Colon (tissue), 2 donors: ENCODE data around the gene RHBDD1.

ENCODE experiments used
- FAIRE-seq: peaks from 2 replicates; lab custom pipeline; 2012; peaks lifted over from hg19 to GRCh38; lab: Jason Lieb, UNC
- donor health status: control.
- donor health status: control.

Gene RHBDD1

DNA sequence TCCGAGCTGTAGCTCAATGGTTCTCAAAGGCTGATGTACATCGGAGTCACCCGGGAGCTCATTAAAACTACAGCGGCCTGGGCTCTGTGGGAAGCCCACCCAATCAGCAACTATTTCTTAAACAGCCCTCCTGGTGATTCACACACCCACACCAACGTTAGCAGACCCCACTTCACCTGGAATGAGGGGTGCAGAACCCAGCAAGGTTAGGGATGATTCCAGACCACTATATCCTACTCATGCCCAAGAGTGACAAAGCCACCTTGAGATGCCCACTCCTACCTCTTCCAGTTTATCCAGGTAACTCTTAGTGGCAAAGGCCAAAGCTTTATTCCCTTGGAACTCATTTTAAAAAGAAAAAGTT lies 149.7 kb downstream of the RHBDD1 start:
- FAIRE-seq = no peak

GRCh38 chr2:226991663-226992062 lies 155.8 kb downstream of the RHBDD1 start:
- no peak for FAIRE-seq

DNA sequence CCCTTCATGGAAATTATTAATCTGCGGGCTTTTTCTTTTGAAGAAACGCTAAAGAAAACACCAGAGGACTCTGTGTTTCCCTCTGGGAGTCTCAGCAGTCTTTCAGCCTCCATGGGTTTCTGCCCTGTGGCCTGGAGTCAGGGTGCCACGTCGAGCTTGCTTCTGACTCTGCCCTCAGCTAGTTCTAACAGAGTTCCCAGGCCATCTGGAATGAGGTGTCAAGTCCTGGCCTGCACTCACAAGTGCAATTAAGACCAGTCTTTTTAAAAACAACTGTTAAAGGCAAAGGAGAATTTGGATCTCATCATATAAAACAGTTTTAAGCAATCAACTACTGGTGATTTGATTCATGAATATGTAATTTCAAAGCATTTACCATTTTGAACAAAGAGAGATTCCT lies 157.3 kb downstream of the RHBDD1 start:
- FAIRE-seq = no peak

DNA sequence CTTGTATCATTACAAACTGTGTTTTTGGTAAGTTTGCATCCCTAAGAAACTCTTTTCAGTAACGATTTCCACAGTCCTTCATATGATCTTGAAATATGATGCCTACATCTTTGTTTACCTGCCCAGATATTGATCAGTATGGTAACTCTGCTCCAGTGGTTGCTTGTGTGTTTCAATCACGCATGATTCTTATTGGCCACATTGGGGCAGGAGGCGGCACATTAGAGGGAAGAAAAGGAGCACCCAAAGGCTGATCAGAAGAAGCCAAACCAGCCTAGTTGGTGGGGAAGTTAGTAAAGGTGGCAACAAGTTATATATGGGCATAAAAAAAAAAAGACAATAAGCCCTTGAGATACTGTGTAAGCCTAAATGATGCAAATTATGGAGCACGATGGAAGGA lies 158.9 kb downstream of the RHBDD1 start:
- no peak for FAIRE-seq

DNA sequence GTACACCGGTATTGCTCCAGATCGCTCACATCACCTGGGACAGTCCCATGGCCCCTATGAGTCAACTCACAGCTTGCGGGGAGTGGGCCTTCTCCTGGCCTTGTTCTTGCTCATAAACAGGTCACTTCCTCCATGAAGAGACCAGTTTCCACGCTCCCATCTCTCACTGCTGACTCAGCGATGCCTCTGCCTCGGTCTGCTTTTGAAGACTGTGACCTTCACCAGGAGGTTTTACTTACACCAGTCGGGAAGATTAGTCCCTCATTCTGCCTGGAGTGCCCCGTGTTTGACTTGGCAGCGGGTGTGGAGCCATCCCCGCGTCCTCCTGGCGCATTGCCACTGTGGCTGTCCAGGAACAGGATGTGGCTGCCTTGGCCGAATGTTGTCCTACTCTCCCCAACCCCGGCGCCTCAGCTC lies 159.8 kb downstream of the RHBDD1 start:
- FAIRE-seq = no peak

DNA sequence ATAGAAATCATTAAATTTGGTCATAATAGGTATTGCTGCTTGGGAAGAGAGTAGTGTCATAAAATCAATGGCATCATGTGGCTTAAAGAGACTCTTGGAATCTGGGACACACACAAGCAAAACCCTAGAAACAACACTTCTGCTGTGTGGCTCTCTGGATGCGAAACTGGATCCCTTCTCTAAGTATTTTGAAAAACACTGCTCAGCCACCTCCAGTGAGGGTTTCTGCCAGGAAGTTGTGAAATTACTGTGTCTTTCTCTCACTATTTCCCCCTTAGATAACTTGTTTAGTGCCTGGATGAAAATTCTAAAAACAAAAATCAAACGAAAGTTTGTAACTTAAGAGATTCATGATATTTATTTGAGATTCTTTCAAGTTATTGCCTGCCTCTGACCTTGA lies 163.8 kb downstream of the RHBDD1 start:
- no peak for FAIRE-seq

DNA sequence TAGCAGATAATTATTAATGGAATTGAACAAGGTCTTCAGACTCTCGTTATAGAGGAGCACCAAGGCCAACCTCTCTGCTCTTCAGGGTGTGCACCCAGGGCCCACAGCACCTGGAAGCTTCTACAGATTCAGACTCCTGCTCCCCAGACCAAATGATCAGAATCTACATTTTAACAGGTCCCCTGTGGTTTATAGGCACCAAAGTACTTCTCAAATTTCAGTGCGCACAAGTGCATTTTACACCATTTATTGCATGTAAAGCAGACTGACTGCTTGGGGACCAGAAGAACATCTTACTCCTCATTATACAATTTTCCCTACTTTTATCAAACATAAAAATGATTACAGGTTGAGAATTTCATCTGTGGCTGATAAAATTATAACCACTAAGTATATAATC lies 164.3 kb downstream of the RHBDD1 start:
- FAIRE-seq = no peak

- no peak for FAIRE-seq
Measured at GRCh38 chr2:227004482-227004881, 168.6 kb downstream of the RHBDD1 start.

DNA sequence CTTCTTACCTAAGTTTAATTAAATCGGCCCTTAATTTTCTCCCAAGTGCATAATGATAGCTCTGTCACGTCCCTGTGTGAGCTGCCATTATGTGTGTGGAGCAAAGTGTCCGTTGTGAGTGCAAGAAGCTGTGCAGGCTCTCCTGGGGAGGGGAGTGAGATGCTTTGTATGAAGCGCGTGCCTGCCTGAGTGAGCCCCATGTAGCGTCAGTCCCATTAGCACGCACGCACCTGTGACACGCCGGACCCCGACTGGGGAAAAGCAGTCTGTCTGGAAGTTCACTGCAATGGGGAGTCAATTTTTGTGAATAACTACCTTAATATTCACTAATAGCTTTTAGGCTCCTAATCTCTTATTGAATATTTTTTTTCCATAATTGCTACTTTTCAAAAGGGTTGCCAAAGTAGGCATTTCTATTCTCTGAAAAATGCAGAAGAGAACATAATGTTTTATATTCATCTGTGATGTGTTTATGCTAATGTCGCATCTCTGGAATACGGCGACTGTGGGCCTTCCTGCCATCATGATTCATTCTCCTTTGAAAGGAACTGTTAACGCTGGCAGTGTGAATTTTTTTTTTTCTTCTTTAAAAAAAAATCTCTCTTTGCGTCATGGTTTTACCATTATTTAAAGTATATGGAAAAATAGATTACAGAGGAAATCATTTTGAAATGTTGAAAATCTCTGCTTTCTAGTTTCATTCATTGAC lies 170.5 kb downstream of the RHBDD1 start:
- FAIRE-seq = no peak

DNA sequence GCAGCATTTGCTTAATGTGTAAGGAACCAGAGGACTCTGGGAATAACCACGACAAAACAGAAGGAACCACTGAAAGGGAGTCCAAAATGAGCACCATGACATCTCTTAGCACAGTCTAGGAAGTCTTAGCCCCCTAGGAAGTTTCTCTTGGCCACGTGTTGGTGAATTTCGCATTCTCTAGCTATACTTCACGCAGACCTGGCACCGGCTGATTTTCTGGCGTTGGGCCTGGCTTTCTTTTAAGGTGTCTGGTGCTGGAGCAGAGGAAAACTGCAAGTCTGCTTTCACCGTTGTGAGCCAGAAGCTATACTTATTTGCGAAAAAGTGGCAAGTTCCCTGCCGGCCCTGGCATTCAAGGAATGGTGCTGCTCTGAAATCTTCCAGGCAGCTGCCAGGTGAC lies 171.3 kb downstream of the RHBDD1 start:
- no peak for FAIRE-seq

- FAIRE-seq = no peak
Measured at GRCh38 chr2:227007940-227008339, 172.1 kb downstream of the RHBDD1 start.

GRCh38 chr2:227010433-227010832 lies 174.6 kb downstream of the RHBDD1 start:
- no peak for FAIRE-seq

DNA sequence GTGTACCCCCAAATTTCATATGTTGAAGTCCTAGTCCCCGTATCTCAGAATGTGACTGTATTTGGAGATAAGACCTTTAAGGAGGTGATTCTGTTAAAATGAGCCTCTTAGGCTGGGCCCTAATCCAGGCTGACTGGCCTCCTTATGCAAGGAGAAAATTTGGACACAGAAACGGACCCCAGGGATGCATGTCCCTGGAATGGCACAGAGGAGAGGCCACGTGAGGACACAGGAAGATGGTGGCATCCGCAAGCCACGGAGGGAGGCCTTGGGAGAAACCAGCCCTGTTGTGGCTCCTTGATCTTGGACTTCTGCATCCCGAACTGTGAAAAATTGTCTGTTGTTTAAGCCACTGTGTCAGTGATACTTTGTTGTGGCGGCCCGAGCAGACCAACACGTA lies 177.5 kb downstream of the RHBDD1 start:
- no peak for FAIRE-seq

DNA sequence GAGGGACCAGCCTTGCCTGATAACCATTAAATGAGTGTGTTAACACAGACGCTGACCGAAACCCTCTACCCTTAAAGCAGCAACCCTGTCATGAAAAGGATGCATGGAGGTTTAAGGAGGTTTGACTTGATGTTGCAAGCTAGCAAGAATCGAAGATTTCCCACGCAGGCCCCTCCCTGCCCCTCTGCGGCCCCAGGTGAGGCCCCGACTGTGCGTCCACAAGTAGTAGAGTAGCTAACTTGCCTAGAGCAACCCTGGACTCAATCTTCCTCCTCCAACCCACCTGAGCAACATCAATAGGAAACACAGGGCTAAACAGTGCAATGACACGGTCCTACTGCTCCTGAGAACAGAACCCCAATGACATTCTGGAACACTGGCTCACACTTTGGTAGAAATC lies 178.0 kb downstream of the RHBDD1 start:
- FAIRE-seq = no peak

DNA sequence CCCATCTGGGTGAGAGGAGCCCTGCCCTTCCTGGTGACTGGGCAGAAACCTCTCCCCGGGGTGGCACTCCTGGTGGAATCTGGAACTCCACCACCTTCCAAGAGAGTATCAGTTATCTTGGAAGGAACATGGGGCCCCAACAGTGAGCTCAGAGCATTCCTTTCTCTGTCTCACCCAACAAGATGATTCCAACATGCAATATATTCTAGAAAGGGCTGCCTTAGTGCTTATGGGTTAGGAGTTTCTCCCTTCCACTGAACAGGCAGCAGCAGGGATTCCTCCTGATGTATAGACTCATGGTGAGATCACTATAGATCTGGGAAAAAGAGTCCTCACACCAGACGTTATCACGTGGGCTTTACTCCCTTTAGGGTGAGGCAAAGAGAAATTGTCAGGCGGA lies 181.0 kb downstream of the RHBDD1 start:
- no peak for FAIRE-seq

- no peak for FAIRE-seq
Measured at GRCh38 chr2:227020416-227020815, 184.6 kb downstream of the RHBDD1 start.

GRCh38 chr2:227022608-227023007 lies 186.8 kb downstream of the RHBDD1 start:
- FAIRE-seq = no peak

DNA sequence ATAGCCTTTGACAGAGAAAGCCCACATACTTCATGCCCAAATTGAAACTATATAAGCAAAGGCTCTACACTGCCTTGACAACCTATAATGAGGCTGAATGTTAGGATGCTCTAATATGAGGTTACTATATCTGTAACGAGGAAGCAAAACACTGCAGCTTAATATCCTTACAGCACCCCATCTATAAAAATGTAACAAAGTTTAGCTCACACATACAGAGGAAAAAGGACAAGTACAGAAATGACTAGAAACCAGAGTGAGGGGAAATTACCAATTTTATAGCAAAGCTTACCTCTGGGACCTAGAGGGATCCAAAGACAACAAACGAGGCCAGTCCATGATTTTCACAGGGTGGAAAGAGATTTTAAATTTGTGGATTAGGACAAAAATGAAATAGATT lies 189.7 kb downstream of the RHBDD1 start:
- FAIRE-seq = no peak

GRCh38 chr2:227029426-227030105 lies 193.7 kb downstream of the RHBDD1 start:
- no peak for FAIRE-seq

DNA sequence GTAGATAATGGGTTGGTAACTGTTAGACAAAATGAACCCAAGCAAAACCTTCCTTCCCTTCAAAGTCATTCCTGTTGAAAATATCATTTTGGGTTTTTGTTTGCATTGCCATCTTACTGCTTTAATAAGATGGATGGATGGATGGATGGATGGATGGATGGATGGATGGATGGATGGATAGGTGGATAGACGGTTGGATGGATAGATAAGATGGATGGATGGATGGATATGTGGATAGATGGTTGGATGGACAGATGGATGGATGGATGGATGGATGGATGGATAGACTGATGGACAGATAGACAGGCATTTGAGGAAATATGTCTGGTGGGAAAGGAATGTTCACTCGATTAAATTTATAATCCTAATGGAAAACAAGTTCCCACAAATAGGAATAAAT lies 194.9 kb downstream of the RHBDD1 start:
- no peak for FAIRE-seq

GRCh38 chr2:227031379-227031778 lies 195.5 kb downstream of the RHBDD1 start:
- no peak for FAIRE-seq

GRCh38 chr2:227033471-227034148 lies 197.8 kb downstream of the RHBDD1 start:
- FAIRE-seq = no peak

DNA sequence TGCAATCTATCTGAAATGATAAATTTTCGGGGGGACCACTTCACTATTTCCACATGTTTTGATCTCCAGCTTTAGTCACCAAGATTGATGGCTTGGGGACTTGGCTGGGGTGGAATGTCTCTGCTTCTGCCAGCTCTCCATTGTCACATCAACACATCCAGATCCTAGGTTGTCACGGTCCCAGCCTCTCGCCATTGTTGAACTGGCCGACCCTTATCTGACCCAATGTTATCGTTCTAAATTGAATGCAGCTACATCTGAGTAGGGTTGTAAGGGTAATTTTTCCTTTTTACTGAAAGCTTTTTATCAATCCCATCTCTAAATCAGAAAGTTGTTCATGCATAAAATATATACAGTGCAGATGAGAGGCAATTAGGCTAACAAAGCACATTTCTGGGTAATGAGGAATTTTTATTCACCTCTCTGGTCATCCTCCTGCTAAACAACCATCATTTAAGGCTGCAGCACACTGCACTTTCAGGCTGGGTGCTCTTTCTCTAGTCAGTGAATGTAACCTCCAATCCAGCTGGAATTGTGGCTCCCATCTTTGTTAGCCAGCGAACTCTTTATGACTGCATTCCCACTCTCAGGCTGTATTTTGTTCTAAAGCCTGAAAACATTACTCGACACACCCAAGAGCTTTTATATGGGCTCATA lies 200.0 kb downstream of the RHBDD1 start:
- no peak for FAIRE-seq
